ENCODE results near the gene KCNJ12. TPM values are rescaled to one million over a fixed set of nuclear protein-coding genes. Genes with fewer than 3 reads are reported as not detected.
"Not testable (repeated sequence)": the region's sequence is repeated elsewhere in the genome, so short reads cannot be mapped to it uniquely, and the experiment has no call there.

Gene KCNJ12
- total RNA-seq = 10 to 100 TPM; 18.2 to 35.7 (median 29.2) TPM

DNA sequence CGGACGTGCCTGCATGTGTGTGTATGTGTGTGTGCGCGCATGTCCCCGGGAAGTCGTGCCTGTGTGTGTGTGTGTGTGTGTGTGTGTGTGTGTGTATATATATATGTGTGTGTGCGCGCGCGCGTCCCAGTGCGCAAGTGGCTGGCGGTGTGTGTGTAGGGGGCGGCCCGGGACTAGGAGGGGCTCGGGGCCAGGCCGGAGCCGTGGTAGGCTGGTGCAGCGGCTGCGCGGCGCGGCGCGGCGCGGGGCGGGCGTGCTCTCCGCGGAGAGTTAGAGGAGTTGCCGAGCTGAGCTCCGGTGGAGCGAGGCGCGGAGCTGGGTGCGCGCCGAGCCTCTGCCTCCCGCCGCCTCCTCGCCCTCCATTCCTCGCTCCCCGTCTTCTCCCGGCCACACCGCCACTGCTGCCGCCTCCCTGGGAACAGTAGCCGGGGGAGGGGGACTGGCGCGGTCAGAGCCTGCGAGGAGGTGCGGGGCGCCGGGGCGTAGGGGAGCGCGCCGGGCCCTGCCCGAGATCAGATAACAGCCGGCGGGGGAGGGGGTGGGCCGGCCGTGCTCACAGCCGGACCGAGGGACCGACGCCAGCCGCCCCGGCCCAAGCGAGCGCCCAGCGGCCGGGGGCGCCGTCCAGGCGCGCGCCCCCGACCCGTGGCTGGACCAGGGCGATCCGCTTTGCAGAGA, at the start of gene KCNJ12:
Gene KCNJ12, plus strand, starts transcription at position 277 of the 678 bp plus-strand sequence. CDS start 38,986 bp downstream, outside the sequence.
- peak within 1 kb of the TSS; percentile 88 to 93 (median 89) for H3K27ac ChIP-seq

DNA sequence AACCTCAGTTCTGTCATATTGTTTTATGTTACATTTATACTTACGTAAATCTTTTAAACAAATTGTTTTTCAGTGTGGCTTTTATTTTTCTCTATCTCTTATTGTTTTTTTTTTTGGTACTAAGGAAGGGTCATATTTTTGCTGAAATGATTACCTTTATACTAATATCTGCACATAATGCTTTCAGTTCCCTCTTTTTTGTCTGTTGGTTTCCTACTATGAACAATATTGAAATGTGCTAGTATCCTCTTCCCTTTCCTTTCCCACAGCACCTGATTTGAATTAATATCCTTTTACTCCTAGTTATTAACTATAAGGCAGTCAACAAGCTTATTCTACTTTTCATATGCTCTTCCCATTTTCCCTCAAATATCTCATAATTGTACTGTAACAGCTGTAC, 48.2 kb upstream of the KCNJ12 start:
- H3K27me3 ChIP-seq; H3K27ac ChIP-seq; in situ Hi-C loops (cut with MboI; ENCODE audit: low sequenced_read_pairs in 4 of 4); intact Hi-C loops (cut with DNase I; ENCODE audit: low total_unique reads); H3K9me3 ChIP-seq; H3K4me3 ChIP-seq; DNase-seq; H3K36me3 ChIP-seq; ATAC-seq; H3K4me1 ChIP-seq: not testable (repeated sequence)

More for the DNA sequence above, at the start of gene KCNJ12:
- peak; percentile 57 to 61 for ATAC-seq
- TF ChIP-seq POLR2A (IDR thresholded peaks at IDR 0.05) = peak; percentile 62 to 65
- TF ChIP-seq, protein P1, sequence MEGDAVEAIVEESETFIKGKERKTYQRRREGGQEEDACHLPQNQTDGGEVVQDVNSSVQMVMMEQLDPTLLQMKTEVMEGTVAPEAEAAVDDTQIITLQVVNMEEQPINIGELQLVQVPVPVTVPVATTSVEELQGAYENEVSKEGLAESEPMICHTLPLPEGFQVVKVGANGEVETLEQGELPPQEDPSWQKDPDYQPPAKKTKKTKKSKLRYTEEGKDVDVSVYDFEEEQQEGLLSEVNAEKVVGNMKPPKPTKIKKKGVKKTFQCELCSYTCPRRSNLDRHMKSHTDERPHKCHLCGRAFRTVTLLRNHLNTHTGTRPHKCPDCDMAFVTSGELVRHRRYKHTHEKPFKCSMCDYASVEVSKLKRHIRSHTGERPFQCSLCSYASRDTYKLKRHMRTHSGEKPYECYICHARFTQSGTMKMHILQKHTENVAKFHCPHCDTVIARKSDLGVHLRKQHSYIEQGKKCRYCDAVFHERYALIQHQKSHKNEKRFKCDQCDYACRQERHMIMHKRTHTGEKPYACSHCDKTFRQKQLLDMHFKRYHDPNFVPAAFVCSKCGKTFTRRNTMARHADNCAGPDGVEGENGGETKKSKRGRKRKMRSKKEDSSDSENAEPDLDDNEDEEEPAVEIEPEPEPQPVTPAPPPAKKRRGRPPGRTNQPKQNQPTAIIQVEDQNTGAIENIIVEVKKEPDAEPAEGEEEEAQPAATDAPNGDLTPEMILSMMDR (IDR thresholded peaks at IDR 0.05 in 4 of 5, conservative IDR thresholded peaks at IDR 0.05 in 1 of 5) = no peak
- Histone ChIP-seq H3K9me3 (no peaks in the 10 kb centered on the region), H3K4me3 (peak within 1 kb of the TSS; percentile 59 to 68 (median 62)), H3K4me1 (peaks cover 29 to 42% of the 10 kb centered on the region in 2 donors), H3K27me3 (no peaks in the 10 kb centered on the region), H3K36me3 (no peaks in the 10 kb centered on the region)
- intact Hi-C loops (cut with DNase I; ENCODE audit: low total_unique reads) = loop anchor here (5.0 kb wide), 3 partner anchors 39 to 136 kb away; partner anchors contain the start of gene MAP2K3
- in situ Hi-C loops (cut with MboI; ENCODE audit: low sequenced_read_pairs in 4 of 4) = no loop called here
- peak in 1 of 2 donors; percentile 44 for DNase-seq

DNA sequence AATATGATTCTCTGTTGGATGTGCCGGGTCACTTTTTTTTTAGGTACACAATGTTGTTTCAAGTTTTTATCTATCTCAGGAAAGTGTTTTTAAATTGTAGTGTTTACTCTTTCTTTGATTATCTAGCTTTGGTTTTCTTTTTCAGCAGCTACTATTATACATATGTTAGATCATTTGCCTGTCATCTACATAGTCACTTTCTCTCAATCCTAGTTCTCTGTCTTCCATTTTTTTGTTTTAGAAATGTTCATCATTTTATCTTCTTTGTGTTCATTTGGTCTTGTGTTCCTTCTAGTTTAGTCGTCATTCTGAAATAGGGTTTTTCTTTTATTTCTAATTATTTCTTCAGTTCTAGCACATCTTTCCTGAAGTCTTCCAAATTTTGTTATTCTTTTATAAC, 47.4 kb upstream of the KCNJ12 start:
- H3K4me1 ChIP-seq; H3K27ac ChIP-seq; DNase-seq; intact Hi-C loops (cut with DNase I; ENCODE audit: low total_unique reads); H3K4me3 ChIP-seq; H3K36me3 ChIP-seq; H3K27me3 ChIP-seq; in situ Hi-C loops (cut with MboI; ENCODE audit: low sequenced_read_pairs in 4 of 4); ATAC-seq; H3K9me3 ChIP-seq: not testable (repeated sequence)

DNA sequence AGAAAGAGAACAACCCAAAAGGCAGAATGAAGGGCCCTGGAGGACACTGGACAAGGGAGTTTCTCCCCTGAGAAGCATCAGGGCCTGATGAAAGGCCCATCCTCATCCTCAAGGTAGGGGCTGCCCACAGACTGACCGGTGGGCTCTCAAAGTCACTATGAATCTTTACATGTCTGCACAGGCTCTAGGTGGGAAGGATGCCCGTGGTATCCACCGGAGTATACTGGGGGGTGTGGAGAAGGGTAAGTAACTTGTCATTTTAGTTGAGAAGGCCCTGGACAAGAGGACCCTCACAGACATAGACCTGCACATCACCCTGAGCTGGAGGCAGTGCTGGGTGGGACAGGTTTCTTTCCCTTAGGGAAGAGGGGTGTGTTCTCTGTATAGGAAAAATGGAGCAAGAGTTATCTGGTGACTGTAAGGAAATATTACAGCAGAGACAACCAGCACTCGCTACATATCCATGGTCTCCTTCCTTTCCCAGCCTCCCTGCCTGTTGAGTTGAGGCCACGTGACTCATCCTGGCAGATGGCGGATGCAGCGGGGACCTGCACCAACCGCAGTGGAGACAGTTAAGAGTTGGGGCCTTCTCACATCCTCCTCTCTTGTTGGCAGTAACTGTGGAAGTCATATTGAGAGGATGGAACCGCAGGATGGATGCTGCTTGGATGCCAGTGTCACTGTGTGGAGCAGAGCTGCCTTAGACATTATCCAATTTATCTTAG, 45.6 kb upstream of the KCNJ12 start:
- no peaks in the 10 kb centered on the region for H3K9me3 ChIP-seq
- H3K27me3 ChIP-seq = no peaks in the 10 kb centered on the region
- DNase-seq (no peak), ATAC-seq (no peak)
- TF ChIP-seq, protein P1 (IDR thresholded peaks at IDR 0.05 in 4 of 5, conservative IDR thresholded peaks at IDR 0.05 in 1 of 5) = no peak
- no peak for TF ChIP-seq POLR2A (IDR thresholded peaks at IDR 0.05)
- H3K27ac ChIP-seq = no peak overlapping the region
- no peaks in the 10 kb centered on the region for H3K4me1 ChIP-seq
- intact Hi-C loops (cut with DNase I; ENCODE audit: low total_unique reads) (no loop called here), in situ Hi-C loops (cut with MboI; ENCODE audit: low sequenced_read_pairs in 4 of 4) (no loop called here)
- H3K36me3 ChIP-seq = no peaks in the 10 kb centered on the region
- H3K4me3 ChIP-seq = no peak overlapping the region

DNA sequence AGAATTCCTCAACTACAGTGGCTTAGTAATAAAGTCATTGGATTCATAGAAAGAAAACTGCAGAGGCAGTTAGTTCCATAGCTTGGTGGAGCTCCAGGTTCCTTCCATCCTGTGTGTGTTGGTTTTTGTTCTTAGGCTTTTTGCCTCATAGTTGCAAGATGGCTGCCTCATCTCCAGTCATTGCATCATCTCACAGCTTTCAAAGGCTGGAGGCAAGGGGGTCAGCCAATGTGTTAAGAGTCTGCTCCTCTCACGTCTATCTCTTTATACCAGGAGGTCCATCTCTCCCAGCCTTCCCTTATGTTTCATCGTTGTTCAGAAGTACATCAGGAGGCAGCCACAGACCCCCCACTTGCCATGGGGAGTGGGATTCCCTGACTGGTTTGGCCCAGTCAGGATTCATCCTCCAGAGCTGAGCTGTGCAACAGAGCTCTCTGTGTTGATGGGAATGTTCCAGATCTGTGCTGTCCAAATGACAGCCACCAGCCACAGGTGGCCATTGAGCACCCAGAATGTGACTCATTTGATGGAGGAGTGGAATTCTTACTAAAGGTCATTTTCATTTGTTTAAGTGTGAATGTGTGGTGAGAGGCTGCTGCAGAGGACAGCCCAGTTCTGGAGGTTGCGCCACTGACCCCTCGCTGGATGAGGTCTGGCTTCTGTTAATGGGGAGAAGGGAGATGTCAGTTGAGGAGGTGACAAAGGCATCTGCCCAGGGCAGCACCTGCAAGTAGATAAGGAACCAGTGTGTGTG, 39.4 kb upstream of the KCNJ12 start:
- intact Hi-C loops (cut with DNase I; ENCODE audit: low total_unique reads) = loop anchor here (5.0 kb wide), 1 partner anchor 41 kb away; the partner anchor contains the start of gene KCNJ12
- in situ Hi-C loops (cut with MboI; ENCODE audit: low sequenced_read_pairs in 4 of 4); H3K36me3 ChIP-seq; H3K9me3 ChIP-seq; ATAC-seq; H3K4me1 ChIP-seq; H3K4me3 ChIP-seq; H3K27me3 ChIP-seq: not testable (repeated sequence)
- DNase-seq = peak in 1 of 2 donors; percentile 2
- peak overlapping the region; percentile 59 to 69 (median 65) for H3K27ac ChIP-seq

DNA sequence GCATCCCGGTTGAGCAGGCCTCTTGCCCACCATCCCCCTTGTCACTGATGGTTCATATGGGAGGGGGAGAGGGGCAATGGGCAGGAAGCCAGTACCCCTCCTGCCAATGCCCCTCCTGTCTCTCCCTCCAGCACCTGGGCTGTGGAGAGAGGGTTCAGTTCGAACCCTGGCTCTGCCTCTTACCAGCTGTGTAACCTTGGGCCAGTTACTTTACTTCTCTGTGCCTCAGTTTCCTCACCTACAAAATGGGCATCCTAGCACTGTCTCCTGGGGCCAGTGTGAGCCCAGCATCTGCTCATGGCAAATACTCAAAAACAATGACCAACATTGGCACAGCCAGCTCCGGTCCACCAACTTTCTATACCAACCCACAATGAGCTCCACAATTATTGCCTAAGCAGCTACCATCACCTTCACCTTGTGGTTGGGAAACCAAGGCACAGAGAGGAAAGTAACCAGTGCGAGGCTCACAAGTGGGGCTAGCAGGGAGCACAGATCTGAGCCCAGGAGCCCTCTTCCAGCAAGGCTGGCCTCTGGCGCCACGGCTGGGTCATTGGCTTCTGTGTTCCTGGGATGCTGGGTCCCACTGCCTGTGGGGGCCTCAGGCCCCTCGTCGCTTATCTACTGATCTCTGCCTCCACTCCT, 38.1 kb upstream of the KCNJ12 start:
- H3K4me3 ChIP-seq; in situ Hi-C loops (cut with MboI; ENCODE audit: low sequenced_read_pairs in 4 of 4); H3K4me1 ChIP-seq; H3K27me3 ChIP-seq; DNase-seq; H3K36me3 ChIP-seq; ATAC-seq; H3K9me3 ChIP-seq: not testable (repeated sequence)
- H3K27ac ChIP-seq = peak overlapping the region in 3 of 4 donors; percentile 59 to 69 (median 64)
- intact Hi-C loops (cut with DNase I; ENCODE audit: low total_unique reads) = loop anchor here (5.0 kb wide), 1 partner anchor 39 kb away; the partner anchor contains the start of gene KCNJ12

All from gastrocnemius medialis (tissue), 4 donors.